ENCODE measurements around the gene HRH1.

- TF ChIP-seq, protein P1, sequence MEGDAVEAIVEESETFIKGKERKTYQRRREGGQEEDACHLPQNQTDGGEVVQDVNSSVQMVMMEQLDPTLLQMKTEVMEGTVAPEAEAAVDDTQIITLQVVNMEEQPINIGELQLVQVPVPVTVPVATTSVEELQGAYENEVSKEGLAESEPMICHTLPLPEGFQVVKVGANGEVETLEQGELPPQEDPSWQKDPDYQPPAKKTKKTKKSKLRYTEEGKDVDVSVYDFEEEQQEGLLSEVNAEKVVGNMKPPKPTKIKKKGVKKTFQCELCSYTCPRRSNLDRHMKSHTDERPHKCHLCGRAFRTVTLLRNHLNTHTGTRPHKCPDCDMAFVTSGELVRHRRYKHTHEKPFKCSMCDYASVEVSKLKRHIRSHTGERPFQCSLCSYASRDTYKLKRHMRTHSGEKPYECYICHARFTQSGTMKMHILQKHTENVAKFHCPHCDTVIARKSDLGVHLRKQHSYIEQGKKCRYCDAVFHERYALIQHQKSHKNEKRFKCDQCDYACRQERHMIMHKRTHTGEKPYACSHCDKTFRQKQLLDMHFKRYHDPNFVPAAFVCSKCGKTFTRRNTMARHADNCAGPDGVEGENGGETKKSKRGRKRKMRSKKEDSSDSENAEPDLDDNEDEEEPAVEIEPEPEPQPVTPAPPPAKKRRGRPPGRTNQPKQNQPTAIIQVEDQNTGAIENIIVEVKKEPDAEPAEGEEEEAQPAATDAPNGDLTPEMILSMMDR (IDR thresholded peaks at IDR 0.05): no peak
- TF ChIP-seq EZH2 (IDR thresholded peaks at IDR 0.05): no peak
Observed at GRCh38 chr3:11228041-11228440, 73.7 kb downstream of the HRH1 start.
